ENCODE results near the gene LCORL. TPM values are rescaled to one million over a fixed set of nuclear protein-coding genes. Genes with fewer than 3 reads are reported as not detected.
"Not testable (repeated sequence)": the region's sequence is repeated elsewhere in the genome, so short reads cannot be mapped to it uniquely, and the experiment has no call there.

The LCORL gene
- total RNA-seq, 1 experiment from 2014 or later, result 11.3 TPM

DNA sequence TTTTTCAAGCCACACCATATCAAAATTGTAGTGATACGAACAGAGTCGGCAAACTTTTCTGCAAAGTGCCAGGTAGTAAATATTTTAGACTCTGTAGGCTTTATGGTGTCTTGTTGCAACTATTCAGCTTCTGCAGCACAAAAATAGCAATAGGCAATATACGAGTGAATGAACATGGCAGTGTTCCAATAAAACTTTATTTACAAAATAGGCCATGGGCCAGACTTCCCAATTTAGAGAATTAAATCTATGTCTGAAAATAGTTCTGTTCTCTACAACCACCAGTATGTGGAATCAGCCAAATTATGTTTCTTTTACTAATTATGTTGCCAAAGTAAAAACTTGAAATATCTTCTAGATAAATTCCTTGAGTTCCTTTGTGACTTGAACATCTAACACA, 154.3 kb downstream of the LCORL start:
- no TSS peak for BruUV-seq (replicated peaks)
- CTCF ChIA-PET, result no interaction called here
- H3K36me3 Mint-ChIP-seq (ENCODE audit: insufficient read depth, unreplicated experiment), result no peaks in the 10 kb centered on the region
- H3K9me3 Mint-ChIP-seq (ENCODE audit: unreplicated experiment), result peaks cover under 1% of the 10 kb centered on the region
- no peaks in the 10 kb centered on the region for H3K27me3 Mint-ChIP-seq (ENCODE audit: insufficient read depth, unreplicated experiment)
- Histone ChIP-seq H3K36me3 (ENCODE audit: control insufficient read depth, insufficient read depth, low read length) (no peaks in the 10 kb centered on the region), H3K9me3 (no peaks in the 10 kb centered on the region), H3K4me3 (ENCODE audit: low read depth, low read length) (no peak overlapping the region), H3K27me3 (replicated peaks; ENCODE audit: control insufficient read depth, insufficient read depth, low read length) (no peaks in the 10 kb centered on the region), H3K4me1 (no peaks in the 10 kb centered on the region)
- no peaks in the 10 kb centered on the region for H3K4me1 Mint-ChIP-seq (ENCODE audit: low read depth, unreplicated experiment)
- no peak for DNase-seq
- TF ChIP-seq, protein P1, sequence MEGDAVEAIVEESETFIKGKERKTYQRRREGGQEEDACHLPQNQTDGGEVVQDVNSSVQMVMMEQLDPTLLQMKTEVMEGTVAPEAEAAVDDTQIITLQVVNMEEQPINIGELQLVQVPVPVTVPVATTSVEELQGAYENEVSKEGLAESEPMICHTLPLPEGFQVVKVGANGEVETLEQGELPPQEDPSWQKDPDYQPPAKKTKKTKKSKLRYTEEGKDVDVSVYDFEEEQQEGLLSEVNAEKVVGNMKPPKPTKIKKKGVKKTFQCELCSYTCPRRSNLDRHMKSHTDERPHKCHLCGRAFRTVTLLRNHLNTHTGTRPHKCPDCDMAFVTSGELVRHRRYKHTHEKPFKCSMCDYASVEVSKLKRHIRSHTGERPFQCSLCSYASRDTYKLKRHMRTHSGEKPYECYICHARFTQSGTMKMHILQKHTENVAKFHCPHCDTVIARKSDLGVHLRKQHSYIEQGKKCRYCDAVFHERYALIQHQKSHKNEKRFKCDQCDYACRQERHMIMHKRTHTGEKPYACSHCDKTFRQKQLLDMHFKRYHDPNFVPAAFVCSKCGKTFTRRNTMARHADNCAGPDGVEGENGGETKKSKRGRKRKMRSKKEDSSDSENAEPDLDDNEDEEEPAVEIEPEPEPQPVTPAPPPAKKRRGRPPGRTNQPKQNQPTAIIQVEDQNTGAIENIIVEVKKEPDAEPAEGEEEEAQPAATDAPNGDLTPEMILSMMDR (IDR thresholded peaks at IDR 0.05; ENCODE audit: insufficient read depth in 1 of 2, low read depth in 1 of 2, low read length in 1 of 2, severe bottlenecking in 1 of 2, unreplicated experiment in 1 of 2), result no peak
- H3K4me3 Mint-ChIP-seq (ENCODE audit: unreplicated experiment), result no peak overlapping the region
- H3K27ac Mint-ChIP-seq (ENCODE audit: unreplicated experiment), result no peak overlapping the region
- POLR2A ChIA-PET, result no interaction called here
- intact Hi-C loops (cut with micrococcal nuclease; ENCODE audit: unreplicated experiment), result no loop called here

DNA sequence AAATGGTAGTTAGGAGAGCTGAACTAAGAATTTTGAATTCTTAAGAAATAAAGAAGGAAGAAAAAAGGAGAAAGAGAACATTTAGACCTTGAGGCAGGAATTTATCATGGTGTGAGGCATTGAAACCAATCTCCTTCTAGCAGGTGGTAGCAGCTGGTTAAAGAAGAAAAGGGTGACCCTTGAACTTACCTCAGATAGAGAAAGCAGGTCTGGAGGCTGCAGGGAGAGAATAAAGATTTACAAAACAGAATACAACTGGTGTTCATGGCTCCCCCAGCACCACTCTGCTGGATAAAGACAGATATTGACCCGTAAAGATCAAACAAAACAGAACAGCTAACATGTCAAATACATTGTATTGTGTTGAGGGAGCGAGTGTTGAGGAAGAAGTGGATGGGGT, 154.7 kb downstream of the LCORL start:
- no peak overlapping the region for H3K27ac Mint-ChIP-seq (ENCODE audit: unreplicated experiment)
- no peaks in the 10 kb centered on the region for H3K4me1 ChIP-seq
- intact Hi-C loops (cut with micrococcal nuclease; ENCODE audit: unreplicated experiment), result no loop called here
- no peaks in the 10 kb centered on the region for H3K27me3 ChIP-seq (replicated peaks; ENCODE audit: control insufficient read depth, insufficient read depth, low read length)
- DNase-seq, result no peak
- H3K27me3 Mint-ChIP-seq (ENCODE audit: insufficient read depth, unreplicated experiment), result no peaks in the 10 kb centered on the region
- no peaks in the 10 kb centered on the region for H3K36me3 Mint-ChIP-seq (ENCODE audit: insufficient read depth, unreplicated experiment)
- H3K36me3 ChIP-seq (ENCODE audit: control insufficient read depth, insufficient read depth, low read length), result no peaks in the 10 kb centered on the region
- H3K9me3 ChIP-seq, result no peaks in the 10 kb centered on the region; the same call in 1 of the 2 replicates
- ChIA-PET POLR2A (no interaction called here), CTCF (no interaction called here)
- BruUV-seq (replicated peaks), result no TSS peak
- H3K4me3 ChIP-seq (ENCODE audit: low read depth, low read length), result no peak overlapping the region
- TF ChIP-seq, protein P1 (IDR thresholded peaks at IDR 0.05; ENCODE audit: insufficient read depth in 1 of 2, low read depth in 1 of 2, low read length in 1 of 2, severe bottlenecking in 1 of 2, unreplicated experiment in 1 of 2), result no peak
- H3K4me1 Mint-ChIP-seq (ENCODE audit: low read depth, unreplicated experiment), result no peaks in the 10 kb centered on the region
- H3K4me3 Mint-ChIP-seq (ENCODE audit: unreplicated experiment), result no peak overlapping the region
- H3K9me3 Mint-ChIP-seq (ENCODE audit: unreplicated experiment), result peaks cover 5% of the 10 kb centered on the region

DNA sequence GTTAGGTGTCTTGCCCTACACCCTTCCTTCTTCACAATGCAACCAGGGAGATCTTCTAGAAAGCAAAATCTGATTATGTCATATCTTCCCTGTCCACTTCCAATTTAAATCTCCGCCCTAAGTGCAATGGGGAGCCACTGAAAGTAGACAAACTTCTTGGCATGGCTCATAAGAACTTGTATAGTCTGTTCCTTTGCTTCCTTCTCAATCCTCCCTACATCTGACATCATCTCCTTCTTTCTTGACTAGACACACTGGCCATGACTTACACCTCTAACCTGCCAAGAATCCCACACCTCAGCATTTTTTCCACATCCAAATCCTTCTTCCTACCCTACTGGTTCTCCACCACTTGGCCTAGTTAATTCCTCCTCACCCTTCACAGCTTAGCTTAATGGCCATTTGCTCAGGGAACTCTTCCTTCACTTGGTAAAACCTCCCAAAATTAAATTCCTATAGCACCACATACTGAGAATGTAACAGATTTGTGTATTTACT, 155.6 kb downstream of the LCORL start:
- DNase-seq, result no peak
- no TSS peak for BruUV-seq (replicated peaks)
- TF ChIP-seq, protein P1 (IDR thresholded peaks at IDR 0.05; ENCODE audit: insufficient read depth in 1 of 2, low read depth in 1 of 2, low read length in 1 of 2, severe bottlenecking in 1 of 2, unreplicated experiment in 1 of 2), result no peak
- Histone ChIP-seq H3K4me3 (ENCODE audit: low read depth, low read length) (no peak overlapping the region), H3K4me1 (no peaks in the 10 kb centered on the region), H3K9me3 (no peaks in the 10 kb centered on the region; the same call in 1 of the 2 replicates), H3K36me3 (ENCODE audit: control insufficient read depth, insufficient read depth, low read length) (no peaks in the 10 kb centered on the region), H3K27me3 (replicated peaks; ENCODE audit: control insufficient read depth, insufficient read depth, low read length) (no peaks in the 10 kb centered on the region)
- Mint-ChIP-seq H3K27me3 (ENCODE audit: insufficient read depth, unreplicated experiment) (no peaks in the 10 kb centered on the region), H3K9me3 (ENCODE audit: unreplicated experiment) (peaks cover 9% of the 10 kb centered on the region), H3K4me1 (ENCODE audit: low read depth, unreplicated experiment) (no peaks in the 10 kb centered on the region), H3K36me3 (ENCODE audit: insufficient read depth, unreplicated experiment) (no peaks in the 10 kb centered on the region), H3K4me3 (ENCODE audit: unreplicated experiment) (no peak overlapping the region), H3K27ac (ENCODE audit: unreplicated experiment) (no peak overlapping the region)
- CTCF ChIA-PET, result no interaction called here
- POLR2A ChIA-PET, result no interaction called here
- intact Hi-C loops (cut with micrococcal nuclease; ENCODE audit: unreplicated experiment), result no loop called here

DNA sequence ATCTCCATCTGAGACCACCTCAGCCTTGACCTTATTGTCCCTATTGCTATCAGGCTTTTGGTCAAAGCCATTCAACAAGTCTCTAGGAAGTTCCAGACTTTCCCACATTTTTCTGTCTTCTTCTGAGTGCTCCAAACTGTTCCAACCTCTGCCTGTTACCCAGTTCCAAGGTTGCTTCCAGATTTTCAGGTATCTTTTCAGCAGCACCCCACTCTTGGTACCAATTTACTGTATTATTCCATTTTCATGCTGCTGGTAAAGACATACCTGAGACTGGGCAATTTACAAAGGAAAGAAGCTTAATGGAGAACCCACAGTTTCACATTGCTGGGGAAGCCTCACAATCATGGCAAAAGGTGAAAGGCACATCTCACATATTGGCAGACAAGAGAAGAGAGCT, 159.6 kb downstream of the LCORL start:
- BruUV-seq (replicated peaks); H3K27me3 ChIP-seq (replicated peaks; ENCODE audit: control insufficient read depth, insufficient read depth, low read length); H3K4me3 ChIP-seq (ENCODE audit: low read depth, low read length); H3K9me3 Mint-ChIP-seq (ENCODE audit: unreplicated experiment); H3K4me3 Mint-ChIP-seq (ENCODE audit: unreplicated experiment); POLR2A ChIA-PET; DNase-seq; intact Hi-C loops (cut with micrococcal nuclease; ENCODE audit: unreplicated experiment); H3K27ac Mint-ChIP-seq (ENCODE audit: unreplicated experiment); H3K4me1 Mint-ChIP-seq (ENCODE audit: low read depth, unreplicated experiment); H3K9me3 ChIP-seq; H3K27me3 Mint-ChIP-seq (ENCODE audit: insufficient read depth, unreplicated experiment); CTCF ChIA-PET; H3K4me1 ChIP-seq; H3K36me3 Mint-ChIP-seq (ENCODE audit: insufficient read depth, unreplicated experiment); H3K36me3 ChIP-seq (ENCODE audit: control insufficient read depth, insufficient read depth, low read length): not testable (repeated sequence)
